IPS-20b (cell line): ENCODE results near the gene ASTN2.

Experiments used
- H3K27ac ChIP-seq: one replicate; pipeline ENCODE4 v1.5.1; 2013; ENCODE audit warnings: low read length
- H3K27me3 ChIP-seq: 2 replicates; pipeline ENCODE4 v1.6.1; 2013; ENCODE audit warnings: mild to moderate bottlenecking, low read length, inconsistent platforms; ENCODE audit not compliant: insufficient read depth
- H3K36me3 ChIP-seq: 2 replicates; pipeline ENCODE4 v1.6.1; 2013; ENCODE audit warnings: low read depth, mild to moderate bottlenecking, inconsistent platforms, low read length, moderate library complexity; ENCODE audit not compliant: insufficient read depth
- H3K4me1 ChIP-seq: 2 replicates; pipeline ENCODE4 v1.6.1; 2013; ENCODE audit warnings: mild to moderate bottlenecking, control low read depth, inconsistent platforms, low read length, moderate library complexity; ENCODE audit not compliant: insufficient read depth
- H3K4me3 ChIP-seq: 2 replicates; pipeline ENCODE4 v1.5.1; 2013; ENCODE audit warnings: mild to moderate bottlenecking, low read length, inconsistent platforms
- H3K9ac ChIP-seq: 2 replicates; pipeline ENCODE4 v1.6.1; 2013; ENCODE audit warnings: low read depth, mild to moderate bottlenecking, inconsistent platforms, low read length, moderate library complexity
- H3K9me3 ChIP-seq: 2 replicates; pipeline ENCODE4 v1.6.1; 2013; ENCODE audit warnings: mild to moderate bottlenecking, low read depth, low read length, inconsistent platforms; ENCODE audit not compliant: insufficient read depth

ASTN2 gene

DNA sequence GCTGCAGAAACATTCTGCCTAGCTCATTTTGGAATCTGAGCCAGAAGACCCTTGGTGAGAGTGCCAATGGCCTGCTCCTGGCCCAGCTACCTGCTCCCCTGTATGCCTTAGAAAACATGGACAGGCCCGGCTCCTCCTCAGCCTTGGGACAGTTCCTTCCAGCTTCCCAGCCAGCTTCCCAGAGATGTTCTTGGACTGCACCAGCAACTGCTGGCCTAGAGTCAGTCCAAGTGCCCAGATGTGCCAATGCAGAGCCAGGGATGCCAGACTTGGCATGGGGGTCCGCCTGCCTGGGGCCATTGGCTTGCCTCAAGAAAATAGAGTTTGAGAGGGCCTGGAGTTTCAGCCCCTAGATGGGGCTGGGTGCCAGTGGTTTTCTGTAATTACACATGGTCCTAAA lies 870.0 kb downstream of the ASTN2 start:
- Histone ChIP-seq H3K27ac (no peak overlapping the region), H3K9me3 (no peaks in the 10 kb centered on the region), H3K27me3 (no peaks in the 10 kb centered on the region), H3K4me3 (no peak overlapping the region), H3K4me1 (0 out of 2 replicates have a peak, but pooled peaks cover 4% of the 10 kb centered on the region), H3K36me3 (no peaks in the 10 kb centered on the region), H3K9ac (no peak overlapping the region)

GRCh38 chr9:116543731-116544400 lies 871.0 kb downstream of the ASTN2 start:
- Histone ChIP-seq H3K4me1 (0 out of 2 replicates have a peak, but pooled peaks cover 4% of the 10 kb centered on the region), H3K36me3 (no peaks in the 10 kb centered on the region), H3K4me3 (no peak overlapping the region), H3K27ac (no peak overlapping the region), H3K9ac (no peak overlapping the region), H3K27me3 (no peaks in the 10 kb centered on the region), H3K9me3 (no peaks in the 10 kb centered on the region)

GRCh38 chr9:116541402-116541801 lies 873.5 kb downstream of the ASTN2 start:
- Histone ChIP-seq H3K36me3 (no peaks in the 10 kb centered on the region), H3K4me3 (no peak overlapping the region), H3K27ac (no peak overlapping the region), H3K9ac (no peak overlapping the region), H3K9me3 (peaks cover 12% of the 10 kb centered on the region), H3K4me1 (0 out of 2 replicates have a peak, but pooled peaks cover 4% of the 10 kb centered on the region), H3K27me3 (no peaks in the 10 kb centered on the region)

DNA sequence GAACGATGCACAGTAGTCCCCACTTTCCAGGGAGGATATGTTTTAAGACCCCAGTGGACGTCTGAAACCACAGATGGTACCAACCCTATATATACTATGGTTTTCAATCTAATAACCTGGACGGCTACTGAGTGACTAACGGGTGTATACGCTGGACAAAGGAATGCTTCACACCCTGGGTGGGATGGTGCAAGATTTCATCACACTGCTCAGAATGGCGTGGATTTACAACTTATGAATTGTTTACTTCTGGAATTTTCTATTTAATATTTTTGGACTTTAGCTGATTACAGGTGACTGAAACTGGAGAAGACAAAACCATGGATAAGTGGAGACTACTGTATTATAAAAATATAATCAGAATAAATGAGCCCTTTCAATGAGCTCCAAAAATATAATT lies 875.3 kb downstream of the ASTN2 start:
- 0 out of 2 replicates have a peak, but pooled peaks cover 4% of the 10 kb centered on the region for H3K4me1 ChIP-seq
- H3K27me3 ChIP-seq = no peaks in the 10 kb centered on the region
- H3K27ac ChIP-seq = no peak overlapping the region
- no peak overlapping the region for H3K4me3 ChIP-seq
- H3K9ac ChIP-seq = no peak overlapping the region
- no peaks in the 10 kb centered on the region for H3K36me3 ChIP-seq
- H3K9me3 ChIP-seq = peaks cover 12% of the 10 kb centered on the region

DNA sequence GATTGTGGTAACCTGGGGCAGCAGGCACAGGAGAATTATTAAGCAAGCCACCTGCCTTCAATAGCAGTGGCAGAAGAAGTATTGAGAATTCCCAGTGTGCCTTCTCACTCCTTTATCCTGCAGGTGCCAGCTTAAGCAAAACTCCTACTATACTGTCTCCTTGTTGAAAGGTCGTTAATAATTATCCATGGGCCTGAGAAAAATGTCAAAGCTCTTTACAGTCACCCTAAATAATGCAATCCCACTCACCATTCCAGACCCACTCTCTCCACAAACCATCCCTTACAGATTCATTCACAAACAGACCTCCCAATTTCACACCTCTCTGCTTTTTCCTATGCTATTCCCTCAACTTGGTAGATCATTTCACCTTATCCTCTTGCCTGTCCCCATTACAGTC lies 889.2 kb downstream of the ASTN2 start:
- Histone ChIP-seq H3K4me1 (no peaks in the 10 kb centered on the region), H3K27me3 (no peaks in the 10 kb centered on the region), H3K9me3 (peaks cover 19% of the 10 kb centered on the region), H3K36me3 (no peaks in the 10 kb centered on the region), H3K27ac (no peak overlapping the region), H3K9ac (no peak overlapping the region), H3K4me3 (no peak overlapping the region)

DNA sequence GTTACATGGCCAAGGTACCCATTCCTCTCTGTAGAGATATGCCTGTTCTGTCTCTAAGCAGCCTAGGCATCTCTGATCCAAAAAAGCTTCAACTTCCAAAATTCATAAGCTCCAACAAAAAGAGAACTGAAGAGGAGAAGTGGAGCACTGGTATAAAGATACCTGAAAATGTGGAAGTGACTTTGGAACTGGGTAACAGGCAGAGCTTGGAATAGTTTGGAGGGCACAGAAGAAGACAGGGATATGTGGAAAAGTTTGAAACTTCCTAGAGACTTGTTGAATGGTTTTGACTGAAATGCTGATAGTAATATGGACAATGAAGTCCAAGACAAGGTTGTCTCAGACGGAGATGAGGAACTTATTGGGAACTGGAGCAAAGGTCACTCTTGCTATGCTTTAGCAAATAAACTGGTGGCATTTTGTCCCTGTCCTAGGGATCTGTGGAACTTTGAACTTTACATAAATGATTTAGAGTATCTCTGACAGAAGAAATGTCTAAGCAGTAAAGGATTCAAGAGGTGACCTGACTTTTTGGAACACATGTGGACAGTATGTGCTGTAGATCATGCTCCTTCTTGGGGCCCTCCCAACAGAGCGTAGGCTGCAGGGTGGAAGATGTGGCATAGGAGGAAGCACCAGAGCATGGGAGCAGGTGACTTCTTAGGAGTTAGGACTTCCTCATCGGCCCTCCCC lies 889.9 kb downstream of the ASTN2 start:
- Histone ChIP-seq H3K9ac (no peak overlapping the region), H3K4me1 (no peaks in the 10 kb centered on the region), H3K36me3 (no peaks in the 10 kb centered on the region), H3K4me3 (no peak overlapping the region), H3K27me3 (no peaks in the 10 kb centered on the region), H3K27ac (no peak overlapping the region), H3K9me3 (peaks cover 16% of the 10 kb centered on the region; the same call in 1 of the 2 replicates)

GRCh38 chr9:116520218-116520617 lies 894.6 kb downstream of the ASTN2 start:
- no peak overlapping the region for H3K27ac ChIP-seq
- H3K27me3 ChIP-seq = no peaks in the 10 kb centered on the region
- peaks cover 17% of the 10 kb centered on the region; the same call in 1 of the 2 replicates for H3K9me3 ChIP-seq
- no peak overlapping the region for H3K9ac ChIP-seq
- no peaks in the 10 kb centered on the region for H3K4me1 ChIP-seq
- no peaks in the 10 kb centered on the region for H3K36me3 ChIP-seq
- no peak overlapping the region for H3K4me3 ChIP-seq

GRCh38 chr9:116516456-116516855 lies 898.4 kb downstream of the ASTN2 start:
- Histone ChIP-seq H3K27ac (no peak overlapping the region), H3K9ac (no peak overlapping the region), H3K4me3 (no peak overlapping the region), H3K27me3 (no peaks in the 10 kb centered on the region), H3K9me3 (peaks cover 20% of the 10 kb centered on the region; the same call in 1 of the 2 replicates), H3K4me1 (no peaks in the 10 kb centered on the region), H3K36me3 (no peaks in the 10 kb centered on the region)

DNA sequence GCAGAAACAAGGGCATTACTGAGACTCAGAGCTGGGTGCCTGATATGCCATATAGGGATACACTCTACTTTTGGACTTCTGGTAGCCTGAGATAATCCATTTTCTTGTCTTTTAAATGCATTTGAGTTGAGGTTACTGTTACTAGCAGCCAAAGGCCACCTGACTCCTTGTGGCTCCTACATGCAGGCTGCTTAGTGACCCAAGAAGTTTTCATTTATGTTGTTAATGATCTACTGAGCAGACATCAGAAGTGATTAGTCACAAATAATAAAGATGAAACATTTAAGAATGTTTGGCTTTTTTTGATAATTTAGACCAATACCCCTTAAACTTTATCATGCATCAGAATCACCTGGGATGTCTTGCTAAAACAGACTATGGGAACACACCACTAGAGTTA lies 899.3 kb downstream of the ASTN2 start:
- Histone ChIP-seq H3K4me1 (no peaks in the 10 kb centered on the region), H3K9me3 (peaks cover 16% of the 10 kb centered on the region; the same call in 1 of the 2 replicates), H3K27me3 (no peaks in the 10 kb centered on the region), H3K9ac (no peak overlapping the region), H3K27ac (no peak overlapping the region), H3K4me3 (no peak overlapping the region), H3K36me3 (no peaks in the 10 kb centered on the region)

DNA sequence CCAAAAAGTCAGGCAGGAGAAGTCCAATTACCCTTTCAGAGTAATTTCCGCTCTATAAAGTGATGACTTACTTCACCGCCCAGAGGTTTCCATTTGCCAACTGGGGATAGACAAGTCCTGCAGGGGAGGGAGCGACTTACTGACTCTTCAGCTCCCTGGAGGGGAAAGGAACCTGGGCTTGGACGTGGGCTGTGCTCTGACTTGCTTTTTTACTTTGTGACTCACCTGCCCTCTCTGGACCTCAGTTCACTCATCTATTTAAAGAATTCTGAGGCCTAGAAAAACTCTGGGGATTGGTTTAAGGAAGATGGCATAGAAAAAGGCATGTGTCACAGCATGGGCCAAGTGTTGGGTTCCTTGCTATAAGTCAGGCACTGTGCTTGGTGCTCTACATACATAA lies 908.2 kb downstream of the ASTN2 start:
- no peak overlapping the region for H3K9ac ChIP-seq
- no peaks in the 10 kb centered on the region; the same call in 1 of the 2 replicates for H3K9me3 ChIP-seq
- H3K27ac ChIP-seq = no peak overlapping the region
- H3K27me3 ChIP-seq = no peaks in the 10 kb centered on the region
- no peaks in the 10 kb centered on the region for H3K4me1 ChIP-seq
- H3K4me3 ChIP-seq = no peak overlapping the region
- H3K36me3 ChIP-seq = no peaks in the 10 kb centered on the region

DNA sequence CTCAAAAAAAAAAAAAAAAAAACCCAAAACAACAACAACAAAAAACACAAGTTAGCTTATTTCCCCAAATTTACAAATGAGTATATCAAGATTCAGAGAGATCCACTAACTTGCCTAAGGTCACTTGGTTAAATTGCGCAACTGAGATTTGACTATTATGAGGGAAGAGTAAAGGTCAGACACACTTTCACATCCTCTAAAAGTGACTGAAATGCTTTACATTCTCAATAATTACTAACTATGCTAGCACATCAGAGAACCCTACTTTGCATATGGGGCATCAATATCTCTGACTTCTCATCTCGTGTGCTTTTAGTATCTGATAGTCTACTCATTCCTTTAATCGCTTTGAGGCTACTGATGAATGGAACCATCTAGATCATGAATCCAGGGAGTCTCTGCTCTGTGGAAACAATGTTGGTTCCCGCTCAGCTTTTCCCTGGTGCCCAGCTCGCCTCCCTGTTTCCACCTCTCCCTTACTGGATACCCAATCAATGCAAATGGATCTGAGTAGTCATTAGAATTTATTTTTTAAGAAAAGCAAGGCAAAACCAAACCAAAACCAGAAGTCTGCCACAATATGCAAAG lies 909.9 kb downstream of the ASTN2 start:
- H3K27me3 ChIP-seq = no peaks in the 10 kb centered on the region
- H3K4me1 ChIP-seq = no peaks in the 10 kb centered on the region
- H3K36me3 ChIP-seq = no peaks in the 10 kb centered on the region
- no peaks in the 10 kb centered on the region; the same call in 1 of the 2 replicates for H3K9me3 ChIP-seq
- H3K4me3 ChIP-seq = no peak overlapping the region
- H3K9ac ChIP-seq = no peak overlapping the region
- H3K27ac ChIP-seq = no peak overlapping the region

- Histone ChIP-seq H3K27ac (no peak overlapping the region), H3K27me3 (no peaks in the 10 kb centered on the region), H3K9me3 (no peaks in the 10 kb centered on the region), H3K36me3 (no peaks in the 10 kb centered on the region), H3K4me1 (no peaks in the 10 kb centered on the region), H3K9ac (no peak overlapping the region), H3K4me3 (no peak overlapping the region)
Measured at GRCh38 chr9:116504081-116504480, 910.8 kb downstream of the ASTN2 start.
